HCT116 (cell line): ENCODE data around the gene PPP1R16B.

Experiments
- CBX3 ChIP-seq: IDR thresholded peaks from 2 replicates; pipeline ENCODE4 v1.6.1; 2012; ENCODE audit warnings: low read depth
- EZH2 ChIP-seq: fragments of 200-600 bp; sonication (generic); IDR thresholded peaks from 2 replicates; pipeline ENCODE4 v1.6.1; 2017; ENCODE audit warnings: antibody characterized with exemption, mixed run types
- EZH2phosphoT487 ChIP-seq: fragments of 200-600 bp; IDR thresholded peaks from 2 replicates; pipeline ENCODE4 v1.6.1; 2018; ENCODE audit warnings: antibody characterized with exemption, borderline replicate concordance
- POLR2AphosphoS5 ChIP-seq: IDR thresholded peaks from 2 replicates; pipeline ENCODE4 v1.6.1; 2011; ENCODE audit warnings: mild to moderate bottlenecking, low read depth, low read length, moderate library complexity
- RAD21 ChIP-seq: IDR thresholded peaks from 2 replicates; pipeline ENCODE4 v1.6.1; 2012; ENCODE audit warnings: low read depth, mild to moderate bottlenecking
- SIN3A ChIP-seq: IDR thresholded peaks from 2 replicates; pipeline ENCODE4 v1.6.1; 2012; ENCODE audit warnings: low read depth
- SP1 ChIP-seq: IDR thresholded peaks from 2 replicates; pipeline ENCODE4 v1.6.1; 2012; ENCODE audit warnings: low read depth
- YY1 ChIP-seq: IDR thresholded peaks from 2 replicates; pipeline ENCODE4 v1.6.1; 2011; ENCODE audit warnings: low read length, low read depth, moderate library complexity, mild to moderate bottlenecking; ENCODE audit not compliant: insufficient replicate concordance; ENCODE audit errors: extremely low read depth
- ZNF274 ChIP-seq: fragments of 200-500 bp; sonication (Bioruptor generic); IDR thresholded peaks from 2 replicates; pipeline ENCODE4 v1.6.1; 2014; ENCODE audit warnings: mild to moderate bottlenecking, low read depth, low read length, inconsistent platforms
- TF ChIP-seq, protein P1 (sequence below), 3 experiments: fragments of 200-600 bp in 1 of 3; sonication (generic) in 1 of 3; IDR thresholded peaks in 2 of 3; conservative IDR thresholded peaks in 1 of 3; 2 replicates each; pipeline ENCODE4 v1.5.1; 2012 to 2017; ENCODE audit warnings: low read depth in 2 of 3, low read length in 2 of 3, antibody characterized with exemption in 1 of 3, borderline replicate concordance in 1 of 3, control low read depth in 1 of 3, mild to moderate bottlenecking in 1 of 3, mixed read lengths in 1 of 3, mixed run types in 1 of 3, moderate library complexity in 1 of 3; ENCODE audit not compliant: insufficient read depth in 1 of 3
- TF ChIP-seq, protein P2 (sequence below): IDR thresholded peaks from 2 replicates; pipeline ENCODE4 v1.6.1; 2012; ENCODE audit warnings: low read depth

DNA sequence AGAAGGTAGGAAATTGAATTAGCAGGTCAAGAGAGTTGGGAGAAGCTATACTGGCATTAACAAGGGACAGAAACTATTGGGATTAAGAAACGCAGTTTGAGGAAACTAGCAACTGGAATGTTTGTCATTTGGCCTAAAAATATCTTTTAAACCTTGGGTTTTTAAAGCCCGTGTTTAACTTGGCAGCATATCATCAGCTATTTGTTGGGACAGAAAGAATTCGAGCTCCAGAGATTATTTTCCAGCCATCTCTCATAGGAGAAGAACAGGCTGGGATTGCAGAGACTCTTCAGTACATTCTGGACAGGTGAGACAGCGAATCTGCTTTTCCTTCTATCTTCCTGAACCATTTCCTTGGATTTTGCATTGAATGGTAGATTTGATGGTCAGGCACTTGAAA is 39.4 kb upstream of the PPP1R16B start:
- TF ChIP-seq, protein P1, sequence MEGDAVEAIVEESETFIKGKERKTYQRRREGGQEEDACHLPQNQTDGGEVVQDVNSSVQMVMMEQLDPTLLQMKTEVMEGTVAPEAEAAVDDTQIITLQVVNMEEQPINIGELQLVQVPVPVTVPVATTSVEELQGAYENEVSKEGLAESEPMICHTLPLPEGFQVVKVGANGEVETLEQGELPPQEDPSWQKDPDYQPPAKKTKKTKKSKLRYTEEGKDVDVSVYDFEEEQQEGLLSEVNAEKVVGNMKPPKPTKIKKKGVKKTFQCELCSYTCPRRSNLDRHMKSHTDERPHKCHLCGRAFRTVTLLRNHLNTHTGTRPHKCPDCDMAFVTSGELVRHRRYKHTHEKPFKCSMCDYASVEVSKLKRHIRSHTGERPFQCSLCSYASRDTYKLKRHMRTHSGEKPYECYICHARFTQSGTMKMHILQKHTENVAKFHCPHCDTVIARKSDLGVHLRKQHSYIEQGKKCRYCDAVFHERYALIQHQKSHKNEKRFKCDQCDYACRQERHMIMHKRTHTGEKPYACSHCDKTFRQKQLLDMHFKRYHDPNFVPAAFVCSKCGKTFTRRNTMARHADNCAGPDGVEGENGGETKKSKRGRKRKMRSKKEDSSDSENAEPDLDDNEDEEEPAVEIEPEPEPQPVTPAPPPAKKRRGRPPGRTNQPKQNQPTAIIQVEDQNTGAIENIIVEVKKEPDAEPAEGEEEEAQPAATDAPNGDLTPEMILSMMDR (IDR thresholded peaks at IDR 0.05 in 2 of 3, conservative IDR thresholded peaks at IDR 0.05 in 1 of 3; ENCODE audit: borderline replicate concordance in 1 of 3, insufficient read depth in 1 of 3, low read depth in 2 of 3, low read length in 2 of 3) = no peak
- no peak for TF ChIP-seq YY1
- no peak for TF ChIP-seq RAD21
- no peak for TF ChIP-seq POLR2AphosphoS5
- TF ChIP-seq ZNF274 = no peak
- no peak for TF ChIP-seq SIN3A
- TF ChIP-seq, protein P2, sequence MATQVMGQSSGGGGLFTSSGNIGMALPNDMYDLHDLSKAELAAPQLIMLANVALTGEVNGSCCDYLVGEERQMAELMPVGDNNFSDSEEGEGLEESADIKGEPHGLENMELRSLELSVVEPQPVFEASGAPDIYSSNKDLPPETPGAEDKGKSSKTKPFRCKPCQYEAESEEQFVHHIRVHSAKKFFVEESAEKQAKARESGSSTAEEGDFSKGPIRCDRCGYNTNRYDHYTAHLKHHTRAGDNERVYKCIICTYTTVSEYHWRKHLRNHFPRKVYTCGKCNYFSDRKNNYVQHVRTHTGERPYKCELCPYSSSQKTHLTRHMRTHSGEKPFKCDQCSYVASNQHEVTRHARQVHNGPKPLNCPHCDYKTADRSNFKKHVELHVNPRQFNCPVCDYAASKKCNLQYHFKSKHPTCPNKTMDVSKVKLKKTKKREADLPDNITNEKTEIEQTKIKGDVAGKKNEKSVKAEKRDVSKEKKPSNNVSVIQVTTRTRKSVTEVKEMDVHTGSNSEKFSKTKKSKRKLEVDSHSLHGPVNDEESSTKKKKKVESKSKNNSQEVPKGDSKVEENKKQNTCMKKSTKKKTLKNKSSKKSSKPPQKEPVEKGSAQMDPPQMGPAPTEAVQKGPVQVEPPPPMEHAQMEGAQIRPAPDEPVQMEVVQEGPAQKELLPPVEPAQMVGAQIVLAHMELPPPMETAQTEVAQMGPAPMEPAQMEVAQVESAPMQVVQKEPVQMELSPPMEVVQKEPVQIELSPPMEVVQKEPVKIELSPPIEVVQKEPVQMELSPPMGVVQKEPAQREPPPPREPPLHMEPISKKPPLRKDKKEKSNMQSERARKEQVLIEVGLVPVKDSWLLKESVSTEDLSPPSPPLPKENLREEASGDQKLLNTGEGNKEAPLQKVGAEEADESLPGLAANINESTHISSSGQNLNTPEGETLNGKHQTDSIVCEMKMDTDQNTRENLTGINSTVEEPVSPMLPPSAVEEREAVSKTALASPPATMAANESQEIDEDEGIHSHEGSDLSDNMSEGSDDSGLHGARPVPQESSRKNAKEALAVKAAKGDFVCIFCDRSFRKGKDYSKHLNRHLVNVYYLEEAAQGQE = no peak
- TF ChIP-seq EZH2phosphoT487 = no peak
- TF ChIP-seq SP1 = no peak
- TF ChIP-seq EZH2 = no peak
- TF ChIP-seq CBX3 = no peak
